ENCODE measurements around the gene FGD4.

The FGD4 gene

GRCh38 chr12:32567296-32567674, 167.9 kb downstream of the FGD4 start:
- FAIRE-seq = no peak

- FAIRE-seq = no peak
Measured at GRCh38 chr12:32568228-32568627, 168.9 kb downstream of the FGD4 start.

- FAIRE-seq = no peak
Measured at GRCh38 chr12:32569259-32569658, 169.9 kb downstream of the FGD4 start.

- no peak for FAIRE-seq
Measured at GRCh38 chr12:32574585-32574984, 175.2 kb downstream of the FGD4 start.

- no peak for FAIRE-seq
Measured at GRCh38 chr12:32577328-32577727, 178.0 kb downstream of the FGD4 start.

- no peak for FAIRE-seq
Measured at GRCh38 chr12:32583534-32583933, 184.2 kb downstream of the FGD4 start.

- no peak for FAIRE-seq
Measured at GRCh38 chr12:32585680-32586079, 186.3 kb downstream of the FGD4 start.

- no peak for FAIRE-seq
Measured at GRCh38 chr12:32586390-32586789, 187.0 kb downstream of the FGD4 start.

GRCh38 chr12:32587581-32588495, 188.5 kb downstream of the FGD4 start:
- no peak for FAIRE-seq

- no peak for FAIRE-seq
Measured at GRCh38 chr12:32588604-32589003, 189.2 kb downstream of the FGD4 start.

- no peak for FAIRE-seq
Measured at GRCh38 chr12:32589165-32589865, 190.0 kb downstream of the FGD4 start.

- no peak for FAIRE-seq
Measured at GRCh38 chr12:32595251-32595650, 195.9 kb downstream of the FGD4 start.

- no peak for FAIRE-seq
Measured at GRCh38 chr12:32596030-32596429, 196.7 kb downstream of the FGD4 start.

- FAIRE-seq = no peak
Measured at GRCh38 chr12:32598688-32599087, 199.3 kb downstream of the FGD4 start.

GRCh38 chr12:32600681-32601080, 201.3 kb downstream of the FGD4 start:
- no peak for FAIRE-seq

GRCh38 chr12:32603071-32603470, 203.7 kb downstream of the FGD4 start:
- no peak for FAIRE-seq

GRCh38 chr12:32603858-32604257, 204.5 kb downstream of the FGD4 start:
- FAIRE-seq = no peak

- no peak for FAIRE-seq
Measured at GRCh38 chr12:32604565-32604964, 205.2 kb downstream of the FGD4 start.

- FAIRE-seq = no peak
Measured at GRCh38 chr12:32605326-32606095, 206.2 kb downstream of the FGD4 start.

GRCh38 chr12:32606443-32606842, 207.1 kb downstream of the FGD4 start:
- FAIRE-seq = no peak

GRCh38 chr12:32609966-32610365, 210.6 kb downstream of the FGD4 start:
- no peak for FAIRE-seq

- no peak for FAIRE-seq
Measured at GRCh38 chr12:32611986-32612385, 212.6 kb downstream of the FGD4 start.
